HG03521 (cell line): Measurements from ENCODE around the gene EIF5.
"Not testable (repeated sequence)": the region's sequence is repeated elsewhere in the genome, so short reads cannot be mapped to it uniquely, and the experiment has no call there.

Experiments used
- ATAC-seq: cut with Tn5 transposase; IDR thresholded peaks from one replicate; pipeline ENCODE4 v1.9.1; 2021; ENCODE audit warnings: mild to moderate bottlenecking, moderate library complexity; ENCODE audit not compliant: unreplicated experiment

The EIF5 gene

DNA sequence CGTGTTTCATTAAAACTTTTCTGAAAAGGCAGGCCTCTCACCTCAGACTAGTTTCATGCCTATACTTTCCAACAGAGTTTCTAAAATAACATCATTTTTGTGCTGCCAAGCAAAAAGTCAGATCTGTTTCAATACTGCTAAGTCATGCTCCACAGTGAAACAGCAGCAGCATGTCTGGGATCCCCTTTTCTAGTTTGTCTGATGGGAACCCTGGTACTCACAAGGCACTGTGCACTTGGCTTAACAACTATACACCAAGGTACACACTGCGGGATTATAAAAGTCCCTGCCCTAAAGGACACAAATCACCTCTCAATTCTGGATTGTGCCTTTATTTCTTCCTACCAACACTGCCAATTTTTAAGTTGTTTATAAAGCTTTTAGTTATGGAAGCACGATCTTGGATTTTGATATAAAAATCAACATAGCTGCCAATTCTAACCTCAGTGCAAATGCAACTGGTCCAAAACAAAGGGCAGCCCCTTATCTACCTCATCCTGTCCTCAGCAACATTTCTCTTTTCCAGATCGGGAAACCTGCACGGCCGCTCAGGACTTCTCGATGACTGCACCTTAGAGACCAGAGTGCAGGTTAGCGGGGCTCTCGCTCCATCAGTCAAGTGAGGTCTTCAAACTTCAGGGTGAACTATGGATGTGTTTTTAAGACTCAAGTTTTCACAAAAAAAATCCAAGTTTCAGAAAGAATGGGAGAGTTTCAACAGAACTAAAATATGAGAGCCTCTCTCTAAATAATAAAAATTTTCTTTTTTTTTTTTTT is 1.7 kb upstream of the EIF5 start:
- ATAC-seq: no peak

DNA sequence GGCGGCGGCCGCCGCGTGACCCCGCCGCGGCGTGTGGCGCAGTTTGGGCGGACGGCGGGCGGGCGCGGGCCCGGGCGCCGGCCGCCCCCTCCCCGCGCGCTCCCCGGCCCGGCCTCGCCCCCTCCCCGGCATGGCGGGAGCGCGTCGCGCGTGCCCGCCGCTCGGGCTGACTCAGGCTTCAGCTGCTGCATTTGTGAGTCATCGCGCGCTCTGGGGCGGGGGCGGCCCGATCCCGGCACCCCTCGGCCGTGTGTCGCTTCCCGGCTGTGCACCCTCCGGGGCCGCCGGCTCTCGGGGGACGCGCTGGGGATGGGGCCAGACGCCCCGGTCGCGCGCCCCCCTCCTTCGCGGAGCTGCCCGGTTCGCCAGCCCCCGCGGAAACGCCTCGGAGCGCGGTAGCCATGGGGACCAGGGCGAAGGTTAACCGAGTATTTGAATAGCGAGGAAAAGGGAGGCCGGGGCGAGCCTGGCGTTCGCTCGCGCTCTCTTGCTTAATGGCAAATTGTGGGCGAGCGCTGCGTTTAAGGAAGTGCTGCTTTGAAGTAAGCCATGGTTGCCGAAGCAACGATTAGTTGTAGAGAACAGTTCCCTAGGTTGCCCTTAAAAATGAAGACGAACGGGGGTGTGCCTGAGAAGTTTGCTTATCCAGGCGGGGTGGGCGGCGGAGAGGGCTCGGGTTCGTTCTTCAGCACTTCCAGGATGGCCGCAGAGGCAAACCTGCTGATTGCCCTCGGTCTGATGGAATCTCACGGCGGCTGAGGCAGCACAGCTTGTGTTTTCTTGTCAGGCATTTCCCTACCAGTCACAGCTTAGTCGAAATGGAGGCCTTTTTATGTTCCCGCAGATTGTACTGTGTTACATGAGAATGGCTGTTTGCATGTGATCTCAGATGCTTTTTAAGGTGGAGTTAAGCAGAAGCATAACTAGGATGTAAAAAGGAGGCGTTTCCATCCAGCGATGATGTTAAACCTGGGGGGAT is 896 bp downstream of the EIF5 start:
- peak; percentile 21 for ATAC-seq

GRCh38 chr14:103336191-103336590 is 2.2 kb downstream of the EIF5 start:
- ATAC-seq: no peak

DNA sequence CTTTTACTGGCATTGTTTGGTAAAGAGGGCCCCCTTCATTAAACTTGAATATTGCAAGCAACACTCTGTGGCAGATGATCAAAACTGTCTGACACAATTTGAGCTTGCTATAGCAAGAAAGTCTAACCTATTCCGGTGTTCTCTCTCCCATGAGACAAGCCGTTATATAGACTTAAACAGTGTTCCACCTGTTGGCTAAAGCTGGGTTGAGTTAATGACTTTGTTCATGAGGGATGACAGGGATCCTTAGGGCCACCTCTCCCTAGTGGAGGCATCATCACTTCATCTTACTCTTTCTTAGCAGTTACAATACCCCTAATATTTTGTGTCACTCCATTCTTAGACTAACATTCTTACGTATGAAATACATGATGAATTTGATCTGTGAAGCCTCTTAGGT is 3.8 kb downstream of the EIF5 start:
- ATAC-seq: no peak

GRCh38 chr14:103339561-103339960 is 5.5 kb downstream of the EIF5 start:
- no peak for ATAC-seq

DNA sequence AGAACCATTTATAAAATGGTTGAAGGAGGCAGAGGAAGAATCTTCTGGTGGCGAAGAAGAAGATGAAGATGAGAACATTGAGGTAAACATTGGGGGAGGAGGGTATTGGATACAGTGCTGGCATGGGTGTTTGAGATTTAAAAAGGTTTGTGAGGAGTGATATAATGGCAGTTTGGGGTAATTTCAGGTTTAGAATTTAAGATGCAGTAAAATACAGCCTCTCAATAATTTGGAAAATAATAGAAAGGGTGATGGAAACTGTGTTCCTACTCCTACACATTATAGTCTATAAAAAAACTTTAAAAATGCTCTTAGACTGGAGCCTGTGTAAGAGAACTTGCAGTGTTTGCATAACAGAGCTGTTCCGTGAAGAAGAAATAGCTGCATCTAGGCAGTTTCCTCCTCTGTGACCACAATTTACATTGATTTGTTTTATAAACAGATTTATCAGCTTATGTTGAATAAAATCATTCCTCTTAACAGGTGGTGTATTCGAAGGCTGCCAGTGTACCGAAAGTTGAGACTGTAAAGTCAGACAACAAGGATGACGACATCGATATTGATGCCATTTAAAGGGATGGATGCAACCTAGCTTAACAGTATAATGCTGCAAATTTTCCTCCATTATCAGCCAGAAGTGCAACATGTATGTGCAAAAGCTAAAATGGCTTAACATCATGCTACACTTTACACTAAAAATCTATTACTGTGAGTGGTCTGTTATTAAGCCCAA is 6.6 kb downstream of the EIF5 start:
- no peak for ATAC-seq

DNA sequence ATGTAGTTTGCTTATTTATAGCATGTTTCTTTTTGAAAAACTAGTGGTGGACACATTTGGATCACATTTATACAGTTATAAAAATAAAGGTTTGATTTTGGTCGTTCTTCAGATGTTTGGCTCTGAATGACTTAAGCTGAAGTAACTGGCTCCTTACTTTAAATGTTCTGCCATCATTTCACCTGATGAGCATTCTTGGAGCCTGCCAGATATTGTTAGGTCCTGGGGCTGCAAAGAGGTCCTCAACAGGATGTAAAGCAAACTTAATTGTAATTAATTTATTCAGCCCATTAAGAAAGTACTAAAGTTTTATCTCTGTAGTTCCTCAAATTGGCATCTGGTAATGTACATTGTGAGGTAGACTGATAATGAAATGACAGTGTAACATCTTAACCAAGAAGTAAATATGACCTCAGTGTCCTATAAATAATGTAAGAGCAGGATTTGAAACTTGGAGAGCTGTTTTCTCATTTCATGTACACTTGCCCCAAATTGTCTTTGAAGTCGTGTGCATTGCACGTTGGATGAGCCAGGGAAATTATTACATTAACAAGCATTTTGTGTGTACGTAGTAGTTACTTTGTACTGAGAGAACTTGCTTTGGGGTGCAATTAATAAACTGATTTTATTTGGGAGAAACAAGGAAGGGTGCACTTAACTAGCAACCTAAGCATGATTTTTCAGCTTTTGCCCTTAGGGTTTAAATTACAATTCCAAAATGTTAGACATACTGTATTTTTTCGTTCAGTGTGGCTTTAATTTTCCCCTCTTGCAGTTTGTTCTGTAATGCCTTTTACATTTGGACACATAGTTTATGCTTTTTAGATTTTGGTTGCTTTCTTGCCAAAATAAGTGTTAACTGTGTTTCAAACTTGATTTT is 7.5 kb downstream of the EIF5 start:
- no peak for ATAC-seq

DNA sequence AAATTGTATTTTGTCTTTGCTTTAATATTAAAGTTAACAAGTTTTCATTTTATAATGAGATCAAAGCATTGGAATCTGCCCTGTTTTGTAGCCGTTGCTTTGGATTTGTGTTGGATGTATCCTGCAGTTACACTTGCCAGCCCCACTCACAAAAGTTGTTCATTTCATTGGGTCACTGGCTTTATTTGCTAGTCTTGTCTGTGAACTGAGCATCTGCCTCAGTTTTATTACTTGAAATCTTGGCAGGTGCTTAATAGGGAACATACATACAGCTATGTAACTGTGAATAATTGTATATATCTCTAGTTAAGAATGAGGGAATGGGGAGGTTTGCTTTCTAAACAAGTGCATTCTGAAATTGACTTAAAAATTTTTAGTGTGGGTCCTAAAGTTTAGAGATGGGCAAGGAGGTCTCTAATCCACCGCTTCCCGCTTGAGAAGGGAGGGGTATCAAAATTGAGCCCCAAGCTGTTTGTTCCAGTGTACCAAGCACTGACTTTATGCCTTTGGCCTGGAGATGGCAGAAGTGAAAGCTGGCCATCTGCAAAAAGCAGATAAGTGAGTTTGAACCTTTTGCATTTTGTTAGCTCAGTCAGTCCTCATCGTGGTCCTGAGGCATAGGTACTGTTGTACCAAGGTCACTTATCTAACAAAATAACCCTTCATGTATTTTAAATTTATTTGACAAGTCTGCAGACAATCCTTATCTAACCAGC is 9.3 kb downstream of the EIF5 start:
- no peak for ATAC-seq

DNA sequence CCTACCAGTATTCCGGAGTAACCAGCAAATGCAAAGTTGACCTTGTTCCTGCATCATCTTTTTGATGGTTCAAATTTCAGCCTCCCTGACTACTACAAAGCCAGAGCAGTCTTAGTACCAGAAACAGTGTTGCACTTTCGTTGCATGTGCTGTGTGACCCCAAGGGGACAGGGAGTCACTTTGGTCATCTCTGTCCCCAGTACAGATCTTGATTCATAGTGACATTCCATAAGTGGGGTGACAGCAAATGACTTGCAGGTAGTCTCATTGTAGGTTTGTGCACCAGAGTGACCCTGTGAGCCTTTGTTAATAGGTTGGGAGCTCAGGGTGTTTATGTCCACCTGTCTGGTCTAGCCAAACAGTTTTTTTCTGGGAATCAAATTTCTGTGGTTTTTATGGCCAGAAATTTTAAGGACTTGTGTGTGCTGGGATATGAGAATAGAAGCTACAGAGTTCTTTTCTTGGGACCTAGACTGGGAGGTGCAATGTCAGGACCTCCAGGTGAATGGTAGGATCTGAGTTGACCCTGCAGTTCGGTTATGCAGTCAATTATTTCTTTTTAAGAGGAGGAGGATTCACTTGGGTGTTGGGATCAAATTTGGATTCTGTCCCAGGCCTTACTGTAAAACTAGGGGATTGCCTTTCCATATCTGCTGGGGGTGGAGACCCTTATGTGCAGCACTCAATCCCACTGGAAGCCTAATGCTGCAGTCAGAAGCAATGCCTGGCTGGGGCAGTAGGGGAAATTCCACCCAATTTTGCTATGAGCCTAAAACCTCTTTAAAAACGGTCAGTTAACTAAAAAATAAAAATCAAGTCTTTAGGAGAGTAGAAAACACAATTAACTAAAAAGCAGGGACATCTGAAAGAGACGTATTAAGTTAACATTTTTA is 10.1 kb downstream of the EIF5 start:
- ATAC-seq: no peak

DNA sequence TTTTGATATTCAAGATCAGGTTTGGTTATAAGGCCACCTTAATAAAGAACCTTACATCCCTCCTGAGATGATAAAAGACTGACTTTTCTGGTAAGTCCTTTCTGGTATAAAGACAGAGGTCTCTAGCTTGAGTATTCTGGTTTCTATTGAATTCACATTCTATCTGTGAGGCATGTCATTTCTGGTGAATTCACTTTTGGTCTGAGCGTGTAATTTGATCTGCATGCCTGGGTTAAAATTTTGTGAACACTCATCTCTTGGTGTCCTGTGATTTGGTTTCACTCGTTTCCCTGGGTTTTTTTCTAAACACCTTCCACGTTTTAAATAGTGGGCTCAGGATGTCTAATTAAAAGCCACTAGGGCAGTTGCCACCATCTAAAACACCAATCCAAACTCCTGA is 12.2 kb downstream of the EIF5 start:
- no peak for ATAC-seq

GRCh38 chr14:103347091-103347815 is 13.2 kb downstream of the EIF5 start:
- ATAC-seq: no peak

GRCh38 chr14:103348154-103348553 is 14.1 kb downstream of the EIF5 start:
- ATAC-seq: no peak

GRCh38 chr14:103349982-103350381 is 15.9 kb downstream of the EIF5 start:
- no peak for ATAC-seq

GRCh38 chr14:103353362-103353761 is 19.3 kb downstream of the EIF5 start:
- ATAC-seq: no peak

DNA sequence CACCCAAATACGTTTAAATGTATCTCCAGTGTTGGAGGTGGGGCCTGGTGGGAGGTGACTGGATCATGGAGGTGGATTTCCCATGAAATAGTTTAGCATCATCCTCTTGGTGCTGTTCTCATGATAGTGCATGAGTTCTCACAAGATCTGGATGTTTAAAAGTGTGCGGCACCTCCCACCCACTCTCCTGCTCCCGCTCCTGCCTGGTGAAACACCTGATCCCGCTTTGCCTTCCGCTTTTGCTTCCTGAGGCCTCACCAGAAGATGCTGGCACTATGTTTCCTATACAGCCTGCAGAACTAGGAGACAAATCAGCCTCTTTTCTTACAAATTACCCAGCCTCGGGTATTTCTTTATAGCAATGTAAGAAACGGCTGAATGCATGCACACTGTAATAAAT is 20.1 kb downstream of the EIF5 start:
- ATAC-seq: no peak

DNA sequence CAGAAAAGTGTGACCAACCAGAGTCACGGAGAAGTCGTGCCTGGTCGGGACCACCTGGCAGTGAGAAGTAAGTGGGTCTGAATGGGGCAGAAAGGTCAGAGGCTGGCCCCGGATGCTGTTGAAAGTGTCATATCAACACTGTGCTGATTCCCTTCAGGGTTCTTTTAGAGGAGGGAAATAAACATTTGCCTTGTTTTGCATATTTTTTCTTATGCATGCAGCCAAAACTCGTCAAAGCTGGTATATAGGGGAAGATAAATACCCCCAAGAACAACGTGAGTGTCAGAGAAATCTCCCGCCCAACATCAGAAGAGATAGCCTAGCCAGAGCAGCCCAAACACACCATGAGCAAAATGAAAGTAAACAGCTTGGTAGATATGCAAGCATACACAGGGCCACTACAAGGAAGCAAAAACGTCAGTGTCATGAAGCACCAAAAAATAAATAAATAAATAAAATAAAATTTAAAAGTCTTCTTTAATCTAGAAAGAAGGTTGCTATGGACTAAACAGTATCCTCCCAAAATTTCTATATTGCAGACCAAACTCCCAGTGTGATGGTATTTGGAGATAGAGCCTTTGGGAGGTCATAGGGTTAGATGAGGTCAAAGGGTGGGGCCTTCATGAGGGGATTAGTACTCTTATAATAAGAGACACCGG is 22.1 kb downstream of the EIF5 start:
- ATAC-seq: no peak

- not testable (repeated sequence) for ATAC-seq
These were observed 23.5 kb downstream of the EIF5 start for GRCh38 chr14:103357552-103357951.
